WTC11 (cell line): ENCODE data around the gene HELZ. TPM values are rescaled to one million over a fixed set of nuclear protein-coding genes. Genes with fewer than 3 reads are reported as not detected.

Source experiments
- ATAC-seq: fragments of 200-7000 bp; cut with Tn5 transposase; 2 replicates; pipeline ENCODE4 v1.10.0; 2021; ENCODE audit warnings: mild to moderate bottlenecking, moderate library complexity
- CTCF ChIA-PET: fragments of 300-600 bp; sonication (Branson Sonifier 250); formaldehyde crosslinking; loops from one replicate; lab custom pipeline; 2021; ENCODE audit warnings: antibody characterized with exemption; lab: Charles Lee
- POLR2A ChIA-PET: fragments of 350-600 bp; sonication (Branson Sonifier 250); formaldehyde crosslinking; loops from one replicate; lab custom pipeline; 2021; ENCODE audit warnings: antibody characterized with exemption; lab: Charles Lee
- DNase-seq: peaks from one replicate; pipeline ENCODE4 v3.0.0; 2021; ENCODE audit warnings: low spot score
- H3K27ac Mint-ChIP-seq: 2 replicates; pipeline ENCODE4 v1.8.0; 2021; ENCODE audit warnings: mixed read lengths
- H3K27me3 Mint-ChIP-seq: 2 replicates; pipeline ENCODE4 v1.8.0; 2021; ENCODE audit warnings: low read depth, mild to moderate bottlenecking, moderate library complexity, mixed read lengths
- H3K36me3 Mint-ChIP-seq: 2 replicates; pipeline ENCODE4 v1.8.0; 2021; ENCODE audit warnings: mixed read lengths
- H3K4me1 Mint-ChIP-seq: 2 replicates; pipeline ENCODE4 v1.8.0; 2022; ENCODE audit warnings: mixed read lengths
- H3K4me3 Mint-ChIP-seq: 2 replicates; pipeline ENCODE4 v1.8.0; 2021; ENCODE audit warnings: mild to moderate bottlenecking, moderate library complexity, mixed read lengths
- H3K9me3 Mint-ChIP-seq: 2 replicates; pipeline ENCODE4 v1.8.0; 2021; ENCODE audit warnings: mixed read lengths
- ARID4B ChIP-seq: sonication (generic); formaldehyde crosslinking; IDR thresholded peaks from 2 replicates; pipeline ENCODE4 v1.8.0; 2023; ENCODE audit warnings: missing genetic modification reagents, mild to moderate bottlenecking, borderline replicate concordance
- CREM ChIP-seq: sonication (generic); formaldehyde crosslinking; IDR thresholded peaks from 2 replicates; pipeline ENCODE4 v1.8.1; 2022; ENCODE audit warnings: mild to moderate bottlenecking, missing genetic modification reagents, moderate library complexity
- E2F5 ChIP-seq: sonication (generic); formaldehyde crosslinking; IDR thresholded peaks from 2 replicates; pipeline ENCODE4 v1.8.1; 2022; ENCODE audit warnings: mild to moderate bottlenecking, moderate library complexity, missing genetic modification reagents
- EMX1 ChIP-seq: fragments of 250-450 bp; sonication (Bioruptor Pico); IDR thresholded peaks from 2 replicates; pipeline ENCODE4 v1.8.0; 2021; ENCODE audit warnings: mild to moderate bottlenecking
- GABPB1 ChIP-seq: sonication (generic); formaldehyde crosslinking; IDR thresholded peaks from 2 replicates; pipeline ENCODE4 v1.8.1; 2023; ENCODE audit warnings: mild to moderate bottlenecking, missing genetic modification reagents
- HMGXB4 ChIP-seq: sonication (generic); formaldehyde crosslinking; IDR thresholded peaks from 2 replicates; pipeline ENCODE4 v1.8.1; 2023; ENCODE audit warnings: mild to moderate bottlenecking, moderate library complexity, missing genetic modification reagents
- MAX ChIP-seq: sonication (generic); formaldehyde crosslinking; IDR thresholded peaks from 2 replicates; pipeline ENCODE4 v1.8.0; 2022; ENCODE audit warnings: mild to moderate bottlenecking, missing genetic modification reagents
- MXD4 ChIP-seq: fragments of 250-450 bp; sonication (Bioruptor Pico); IDR thresholded peaks from 2 replicates; pipeline ENCODE4 v1.8.0; 2021; ENCODE audit warnings: mild to moderate bottlenecking, moderate library complexity, borderline replicate concordance
- NFATC4 ChIP-seq: fragments of 250-450 bp; sonication (Bioruptor Pico); IDR thresholded peaks from 2 replicates; pipeline ENCODE4 v1.9.0; 2021; ENCODE audit warnings: mild to moderate bottlenecking
- NFYB ChIP-seq: sonication (generic); formaldehyde crosslinking; conservative IDR thresholded peaks from 2 replicates; pipeline ENCODE4 v1.8.0; 2022; ENCODE audit warnings: low read depth, missing genetic modification reagents
- NR1H2 ChIP-seq: sonication (generic); formaldehyde crosslinking; IDR thresholded peaks from 2 replicates; pipeline ENCODE4 v1.9.0; 2021; ENCODE audit warnings: mild to moderate bottlenecking, moderate library complexity, missing genetic modification reagents
- NR2C2 ChIP-seq: sonication (generic); formaldehyde crosslinking; IDR thresholded peaks from 2 replicates; pipeline ENCODE4 v1.8.0; 2022; ENCODE audit warnings: mild to moderate bottlenecking, missing genetic modification reagents
- PRRX2 ChIP-seq: fragments of 250-450 bp; sonication (Bioruptor Pico); IDR thresholded peaks from 2 replicates; pipeline ENCODE4 v1.8.0; 2021; ENCODE audit warnings: mild to moderate bottlenecking
- ZMAT4 ChIP-seq: fragments of 250-450 bp; sonication (Bioruptor Pico); IDR thresholded peaks from 2 replicates; pipeline ENCODE4 v1.9.0; 2021; ENCODE audit warnings: mild to moderate bottlenecking
- ZNF121 ChIP-seq: sonication (generic); formaldehyde crosslinking; IDR thresholded peaks from 2 replicates; pipeline ENCODE4 v1.8.0; 2023; ENCODE audit warnings: missing genetic modification reagents
- ZNF232 ChIP-seq: sonication (generic); formaldehyde crosslinking; IDR thresholded peaks from 2 replicates; pipeline ENCODE4 v1.8.0; 2022; ENCODE audit warnings: mild to moderate bottlenecking, missing genetic modification reagents
- ZNF263 ChIP-seq: sonication (generic); formaldehyde crosslinking; IDR thresholded peaks from 2 replicates; pipeline ENCODE4 v1.8.1; 2022; ENCODE audit warnings: low read depth, mild to moderate bottlenecking, moderate library complexity, missing genetic modification reagents
- total RNA-seq: library from RNA; stranded (reverse); gene quantifications from 3 replicates; pipeline ENCODE4 v1.2.3, GENCODE V29; 2021

HELZ gene
- total RNA-seq, 1 experiment from 2014 or later, result 49.1 TPM

- TF ChIP-seq ARID4B, result no peak
- no peak for TF ChIP-seq MXD4 (CRISPR knock-in tag)
- TF ChIP-seq PRRX2 (CRISPR knock-in tag), result no peak
- no peak for TF ChIP-seq EMX1
- TF ChIP-seq MAX, result no peak
- no peak for TF ChIP-seq ZNF232
- TF ChIP-seq ZNF263 (CRISPR knock-in tag), result no peak
- no peak for TF ChIP-seq HMGXB4 (CRISPR knock-in tag)
- no peak for TF ChIP-seq ZNF121 (CRISPR knock-in tag)
- TF ChIP-seq ZMAT4 (CRISPR knock-in tag), result no peak
- no peak for TF ChIP-seq CREM
Measured at GRCh38 chr17:67054011-67054591, 190.9 kb downstream of the HELZ start (continued).

GRCh38 chr17:67053438-67054000 is 191.5 kb downstream of the HELZ start:
- H3K27ac Mint-ChIP-seq, result no peak overlapping the region

More at GRCh38 chr17:67053438-67054000, 191.5 kb downstream of the HELZ start:
- no peak for TF ChIP-seq NFYB (CRISPR knock-in tag)
- no peak for TF ChIP-seq E2F5 (CRISPR knock-in tag)
- TF ChIP-seq NR2C2 (CRISPR knock-in tag), result no peak
- TF ChIP-seq GABPB1 (CRISPR knock-in tag), result no peak
- TF ChIP-seq EMX1, result no peak
- TF ChIP-seq NR1H2, result no peak
- no peak for TF ChIP-seq MXD4 (CRISPR knock-in tag)
- no peak for TF ChIP-seq NFATC4
- H3K27me3 Mint-ChIP-seq, result no peaks in the 10 kb centered on the region
- CTCF ChIA-PET, result no interaction called here
- POLR2A ChIA-PET, result interaction anchor here (0.6 kb wide), 1 partner anchor 614 kb away, joined by 4 read pairs; no protein-coding TSS in a partner anchor
- ATAC-seq (no peak), DNase-seq (no peak)
- no peak overlapping the region for H3K4me3 Mint-ChIP-seq
- peaks cover 7% of the 10 kb centered on the region for H3K36me3 Mint-ChIP-seq
- H3K4me1 Mint-ChIP-seq, result no peaks in the 10 kb centered on the region
- H3K9me3 Mint-ChIP-seq, result peaks cover 17% of the 10 kb centered on the region
